Astrocyte of the spinal cord (primary cell): ENCODE data around the gene FGFR4.

Experiments
- DNase-seq: peaks from one replicate; pipeline ENCODE4 v3.0.0; 2011; ENCODE audit warnings: low read depth, low spot score
- H3K4me3 ChIP-seq: 2 replicates; pipeline ENCODE4 v1.5.1; 2011; ENCODE audit warnings: low read depth, mild to moderate bottlenecking, low read length, moderate library complexity
- CTCF ChIP-seq: IDR thresholded peaks from 2 replicates; pipeline ENCODE4 v1.5.1; 2012; ENCODE audit warnings: low read depth, mild to moderate bottlenecking, low read length, inconsistent platforms
- in situ Hi-C: cut with HindIII; loops from 2 replicates; pipeline ENCODE4 v1.10.0; 2017; ENCODE audit warnings: low sequenced_read_pairs

The FGFR4 gene

GRCh38 chr5:177134697-177135225, 48.0 kb downstream of the FGFR4 start:
- H3K4me3 ChIP-seq = peak overlapping the region; percentile 54
- TF ChIP-seq CTCF = no peak
- peak; percentile 32 for DNase-seq
- in situ Hi-C loops = no loop called here

DNA sequence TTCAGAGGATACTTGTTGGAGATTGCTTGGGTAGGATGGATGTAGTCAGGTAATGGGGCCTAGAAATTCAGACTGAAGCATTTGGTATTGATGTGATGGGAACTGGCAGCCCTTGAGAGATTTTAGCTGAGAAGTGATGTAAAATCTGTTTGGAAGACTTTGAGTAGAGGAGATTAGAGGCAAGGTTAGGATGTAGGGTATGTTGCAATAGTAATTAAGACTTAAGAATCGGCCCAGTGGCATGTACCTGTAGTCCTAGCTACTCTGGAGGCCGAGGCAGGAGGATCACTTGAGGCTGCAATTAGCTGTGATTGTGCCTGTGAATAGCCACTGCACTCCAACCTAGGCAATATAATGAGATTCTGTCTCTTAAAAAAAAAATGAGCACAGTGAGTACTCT, 53.6 kb downstream of the FGFR4 start:
- no peak for DNase-seq
- no peak for TF ChIP-seq CTCF
- in situ Hi-C loops = no loop called here
- no peak overlapping the region for H3K4me3 ChIP-seq

- H3K4me3 ChIP-seq = no peak overlapping the region
- no peak for DNase-seq
- TF ChIP-seq CTCF = no peak
- in situ Hi-C loops = no loop called here
These were observed 54.8 kb downstream of the FGFR4 start for GRCh38 chr5:177141496-177141895.

DNA sequence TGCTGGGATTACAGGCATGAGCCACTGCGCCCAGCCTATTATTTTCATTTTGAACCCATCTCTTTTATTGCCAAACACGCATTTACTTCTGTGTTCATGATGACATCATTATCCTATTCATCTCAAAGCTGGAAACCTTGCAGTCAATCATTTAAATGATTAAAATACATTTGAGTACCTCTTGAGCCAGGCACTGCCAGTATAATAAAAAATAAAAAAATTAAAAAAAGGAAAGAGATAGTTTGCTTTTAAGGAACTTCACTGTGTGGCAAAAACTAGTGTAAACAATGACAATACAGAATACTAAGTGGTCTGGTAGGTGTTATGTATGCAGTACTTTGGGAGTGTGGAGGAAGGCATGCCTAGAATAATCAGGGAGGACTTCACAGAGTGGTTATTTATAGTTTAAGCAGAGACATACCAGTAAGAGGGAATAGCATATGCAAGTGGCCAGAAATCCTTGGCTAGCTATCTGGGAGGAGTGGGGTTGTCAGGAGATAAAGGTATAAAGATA, 55.4 kb downstream of the FGFR4 start:
- DNase-seq = no peak
- H3K4me3 ChIP-seq = no peak overlapping the region
- in situ Hi-C loops = no loop called here
- no peak for TF ChIP-seq CTCF

GRCh38 chr5:177142778-177143177, 56.1 kb downstream of the FGFR4 start:
- no peak for TF ChIP-seq CTCF
- in situ Hi-C loops = no loop called here
- H3K4me3 ChIP-seq = no peak overlapping the region
- DNase-seq = no peak

- peak; percentile 31 for DNase-seq
- in situ Hi-C loops = no loop called here
- no peak overlapping the region for H3K4me3 ChIP-seq
- no peak for TF ChIP-seq CTCF
These were observed 60.4 kb downstream of the FGFR4 start for GRCh38 chr5:177146891-177147638.
